ENCODE data around the gene RHOA.

RHOA gene

GRCh38 chr3:49412632-49413337 is 1.0 kb upstream of the RHOA start:
- WGBS (ENCODE audit: insufficient coverage): 58% methylated on average over 10 of the region's 16 CpGs
- POLR2A ChIA-PET: interaction anchor here (0.7 to 2.1 kb wide), 4 partner anchors 16 to 73 kb away, joined by 5 to 17 read pairs (median 6); partner anchors contain the start of genes GPX1, NICN1 and USP4

GRCh38 chr3:49411535-49411967 is 225 bp downstream of the RHOA start:
- H3K36me3 ChIP-seq (ENCODE audit: control insufficient read depth in 4 of 4, insufficient read depth in 4 of 4, low read length in 3 of 4): peaks cover 0 to 9% (median 3%) of the 10 kb centered on the region in 4 experiments
- H3K9me3 ChIP-seq (ENCODE audit: control extremely low read depth in 1 of 5, control insufficient read depth in 4 of 5, insufficient read depth in 2 of 5, low read depth in 1 of 5, low read length in 4 of 5): no peaks in the 10 kb centered on the region
- peak overlapping the region; percentile 91 to 96 for H3K27ac ChIP-seq (ENCODE audit: insufficient read depth in 1 of 2, low read depth in 1 of 2, low read length in 2 of 2, poor library complexity in 1 of 2, severe bottlenecking in 2 of 2)
- H3K4me1 ChIP-seq (ENCODE audit: control extremely low read depth in 1 of 4, control insufficient read depth in 4 of 4, insufficient read depth in 4 of 4, low read length in 3 of 4): peaks cover 36 to 71% (median 58%) of the 10 kb centered on the region in 4 experiments
- peak overlapping the region; percentile 72 to 97 (median 92) for H3K4me3 ChIP-seq (ENCODE audit: control insufficient read depth in 1 of 7, extremely low read depth in 1 of 7, insufficient read depth in 4 of 7, low read depth in 2 of 7, low read length in 6 of 7)
- POLR2A ChIA-PET: interaction anchor here (0.7 to 2.1 kb wide), 4 partner anchors 18 to 86 kb away, joined by 3 to 17 read pairs (median 6); partner anchors contain the start of genes GPX1, NICN1 and USP4
- WGBS (ENCODE audit: insufficient coverage): under 1% methylated on average over 55 of the region's 59 CpGs
- no peak for DNase-seq
- H3K27me3 ChIP-seq (replicated peaks in 2 of 5; ENCODE audit: control insufficient read depth in 4 of 5, insufficient read depth in 5 of 5, low read length in 4 of 5): no peaks in the 10 kb centered on the region
- CTCF ChIA-PET: interaction anchor here (1.4 kb wide), 1 partner anchor 11 kb away, joined by 3 read pairs; no protein-coding TSS in a partner anchor

More at GRCh38 chr3:49412632-49413337, 1.0 kb upstream of the RHOA start:
- peak overlapping the region; percentile 72 to 93 (median 89) for H3K4me3 ChIP-seq (ENCODE audit: control insufficient read depth in 1 of 7, extremely low read depth in 1 of 7, insufficient read depth in 4 of 7, low read depth in 2 of 7, low read length in 6 of 7)
- peak overlapping the region; percentile 86 to 94 for H3K27ac ChIP-seq (ENCODE audit: insufficient read depth in 1 of 2, low read depth in 1 of 2, low read length in 2 of 2, poor library complexity in 1 of 2, severe bottlenecking in 2 of 2)
- CTCF ChIA-PET: interaction anchor here (1.4 to 1.8 kb wide), 2 partner anchors 12 to 73 kb away, joined by 3 to 7 read pairs; partner anchors contain the start of gene USP4
- H3K9me3 ChIP-seq (ENCODE audit: control extremely low read depth in 1 of 5, control insufficient read depth in 4 of 5, insufficient read depth in 2 of 5, low read depth in 1 of 5, low read length in 4 of 5): no peaks in the 10 kb centered on the region
- DNase-seq: no peak
- H3K27me3 ChIP-seq (replicated peaks in 2 of 5; ENCODE audit: control insufficient read depth in 4 of 5, insufficient read depth in 5 of 5, low read length in 4 of 5): no peaks in the 10 kb centered on the region
- H3K4me1 ChIP-seq (ENCODE audit: control extremely low read depth in 1 of 4, control insufficient read depth in 4 of 4, insufficient read depth in 4 of 4, low read length in 3 of 4): peaks cover 44 to 71% (median 58%) of the 10 kb centered on the region in 4 experiments
- peaks cover 0 to 14% (median 3%) of the 10 kb centered on the region in 4 experiments for H3K36me3 ChIP-seq (ENCODE audit: control insufficient read depth in 4 of 4, insufficient read depth in 4 of 4, low read length in 3 of 4)

DNA sequence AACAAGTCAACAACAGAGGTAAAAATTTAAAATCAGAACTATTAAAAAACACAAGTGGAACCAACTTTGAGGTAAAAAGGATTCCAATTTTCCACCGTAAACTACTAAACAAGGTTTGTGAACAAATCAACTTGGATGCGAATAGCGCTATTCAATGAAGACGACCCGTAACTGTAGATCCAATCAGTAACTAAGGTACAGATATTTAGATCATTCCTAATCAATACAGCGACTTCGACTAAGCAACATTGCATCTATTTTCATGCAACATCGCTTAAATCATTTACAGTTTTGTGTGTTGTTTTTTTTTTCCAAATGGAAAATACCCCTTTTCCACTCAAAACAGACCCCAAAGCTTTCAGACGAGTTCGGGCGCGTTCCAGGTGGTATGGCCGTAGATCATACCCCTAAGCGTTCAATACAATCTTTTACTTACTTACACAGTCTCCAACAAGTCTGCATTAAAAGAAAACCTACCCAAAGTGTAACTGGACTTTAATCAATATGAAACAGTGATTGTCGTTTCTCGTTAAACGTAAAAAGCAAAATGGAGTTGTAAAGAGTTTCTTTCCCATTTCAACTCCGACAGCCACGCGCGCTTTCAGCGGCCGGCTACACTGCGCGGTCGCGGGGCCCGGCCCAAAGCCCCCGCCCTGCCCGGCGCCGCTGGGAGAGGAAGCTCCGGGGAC is 786 bp downstream of the RHOA start:
- POLR2A ChIA-PET: interaction anchor here (1.3 to 2.1 kb wide), 3 partner anchors 18 to 71 kb away, joined by 5 to 17 read pairs (median 6); partner anchors contain the start of genes GPX1, NICN1 and USP4
- H3K27ac ChIP-seq (ENCODE audit: insufficient read depth in 1 of 2, low read depth in 1 of 2, low read length in 2 of 2, poor library complexity in 1 of 2, severe bottlenecking in 2 of 2): peak overlapping the region; percentile 91 to 96
- under 1% methylated on average over 30 of the region's 33 CpGs for WGBS (ENCODE audit: insufficient coverage)
- no peaks in the 10 kb centered on the region for H3K27me3 ChIP-seq (replicated peaks in 2 of 5; ENCODE audit: control insufficient read depth in 4 of 5, insufficient read depth in 5 of 5, low read length in 4 of 5)
- CTCF ChIA-PET: no interaction called here
- H3K4me1 ChIP-seq (ENCODE audit: control extremely low read depth in 1 of 4, control insufficient read depth in 4 of 4, insufficient read depth in 4 of 4, low read length in 3 of 4): peaks cover 33 to 69% (median 56%) of the 10 kb centered on the region in 4 experiments
- H3K4me3 ChIP-seq (ENCODE audit: control insufficient read depth in 1 of 7, extremely low read depth in 1 of 7, insufficient read depth in 4 of 7, low read depth in 2 of 7, low read length in 6 of 7): peak overlapping the region; percentile 72 to 97 (median 92)
- DNase-seq: peak in 2 of 3 donors; percentile 62 to 71
- H3K9me3 ChIP-seq (ENCODE audit: control extremely low read depth in 1 of 5, control insufficient read depth in 4 of 5, insufficient read depth in 2 of 5, low read depth in 1 of 5, low read length in 4 of 5): no peaks in the 10 kb centered on the region
- H3K36me3 ChIP-seq (ENCODE audit: control insufficient read depth in 4 of 4, insufficient read depth in 4 of 4, low read length in 3 of 4): peaks cover 0 to 9% (median 4%) of the 10 kb centered on the region in 4 experiments

DNA sequence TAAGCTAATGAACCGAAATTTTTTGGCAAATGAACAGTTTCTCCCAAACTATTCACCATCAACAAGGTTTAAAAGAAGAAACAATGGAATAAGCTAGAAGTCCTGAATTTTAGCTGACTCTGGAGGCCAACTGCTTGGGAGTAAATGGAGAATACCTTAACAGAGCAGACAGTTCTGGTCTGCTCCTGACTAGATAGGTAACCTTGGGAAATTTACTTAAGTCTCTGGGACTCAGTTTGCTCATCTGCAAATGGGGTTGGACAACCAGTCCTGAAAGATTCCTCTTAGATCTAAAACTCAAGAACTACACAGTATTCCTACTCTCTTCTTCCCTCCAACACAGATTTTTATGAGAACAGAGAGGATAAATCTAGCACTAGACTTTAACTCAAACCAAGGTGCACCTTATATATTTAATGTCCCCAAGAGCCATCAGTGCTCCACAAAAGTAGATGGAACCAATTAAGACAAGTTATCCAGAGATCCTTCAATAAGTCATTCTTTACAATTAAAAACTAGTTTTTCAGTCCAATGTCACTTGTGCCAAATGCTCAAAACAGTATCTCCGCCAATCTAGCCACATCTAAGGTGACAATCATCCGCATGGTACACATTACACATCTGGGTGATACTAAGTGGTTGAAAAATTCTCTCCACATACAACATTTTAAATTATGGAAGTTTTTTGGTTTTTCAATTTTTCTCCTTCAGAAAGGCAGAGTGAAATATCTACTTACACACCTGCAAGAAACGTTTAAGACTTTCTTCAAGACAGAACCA is 1.5 kb downstream of the RHOA start:
- H3K4me3 ChIP-seq (ENCODE audit: control insufficient read depth in 1 of 7, extremely low read depth in 1 of 7, insufficient read depth in 4 of 7, low read depth in 2 of 7, low read length in 6 of 7): peak overlapping the region in 6 of 7 experiments; percentile 72 to 97 (median 92)

DNA sequence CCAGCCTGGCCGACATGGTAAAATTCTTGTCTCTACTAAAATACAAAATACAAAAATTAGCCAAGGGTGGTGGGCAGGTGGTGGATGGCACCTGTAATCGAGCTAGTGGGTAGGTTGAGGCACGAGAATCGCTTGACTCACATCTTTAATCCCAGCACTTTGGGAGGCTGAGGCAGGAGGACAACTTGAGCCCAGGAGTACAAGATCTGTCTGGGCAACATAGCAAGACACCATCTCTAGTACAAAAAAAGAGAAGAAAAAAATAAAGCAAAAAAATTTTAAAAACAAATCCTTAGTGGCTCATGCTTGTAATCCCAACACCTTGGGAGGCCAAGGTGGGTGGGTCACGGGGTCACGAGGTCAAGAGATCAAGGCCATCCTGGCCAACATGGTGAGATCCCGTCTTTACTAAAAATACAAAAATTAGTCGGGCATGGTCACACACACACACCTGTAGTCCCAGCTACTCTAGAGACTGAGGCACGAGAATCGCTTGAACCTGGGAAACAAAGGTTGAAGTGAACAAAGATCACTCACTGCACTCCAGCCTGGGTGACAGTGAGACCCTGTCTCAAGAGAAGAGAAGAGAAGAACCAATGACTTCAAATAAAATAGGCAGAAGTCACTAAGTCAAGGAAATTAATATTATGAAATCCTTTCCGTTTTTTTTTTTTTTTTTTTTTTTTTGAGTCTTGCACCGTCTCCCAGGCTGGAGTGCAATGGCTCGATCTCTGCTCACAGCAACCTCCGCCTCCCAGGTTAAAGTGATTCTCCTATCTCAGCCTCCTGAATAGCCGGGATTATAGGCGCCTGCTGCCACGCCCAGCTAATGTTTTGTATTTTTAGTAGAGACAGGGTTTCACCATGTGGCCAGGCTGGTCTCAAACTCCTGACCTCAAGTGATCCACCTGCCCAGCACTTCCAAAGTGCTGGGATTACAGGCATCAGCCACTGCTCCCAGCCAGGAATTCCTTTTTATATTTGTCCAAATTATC is 4.9 kb downstream of the RHOA start:
- Histone ChIP-seq H3K36me3 (ENCODE audit: control insufficient read depth in 4 of 4, insufficient read depth in 4 of 4, low read length in 3 of 4) (peaks cover 2 to 12% (median 9%) of the 10 kb centered on the region in 4 experiments), H3K9me3 (ENCODE audit: control extremely low read depth in 1 of 5, control insufficient read depth in 4 of 5, insufficient read depth in 2 of 5, low read depth in 1 of 5, low read length in 4 of 5) (no peaks in the 10 kb centered on the region), H3K27me3 (replicated peaks in 2 of 5; ENCODE audit: control insufficient read depth in 4 of 5, insufficient read depth in 5 of 5, low read length in 4 of 5) (no peaks in the 10 kb centered on the region), H3K4me1 (ENCODE audit: control extremely low read depth in 1 of 4, control insufficient read depth in 4 of 4, insufficient read depth in 4 of 4, low read length in 3 of 4) (peaks cover 15 to 40% (median 35%) of the 10 kb centered on the region in 4 experiments), H3K27ac (ENCODE audit: insufficient read depth in 1 of 2, low read depth in 1 of 2, low read length in 2 of 2, poor library complexity in 1 of 2, severe bottlenecking in 2 of 2) (peak overlapping the region in 1 of 2 experiments; percentile 43), H3K4me3 (ENCODE audit: control insufficient read depth in 1 of 7, extremely low read depth in 1 of 7, insufficient read depth in 4 of 7, low read depth in 2 of 7, low read length in 6 of 7) (peak overlapping the region in 2 of 7 experiments; percentile 33 to 39)
- ChIA-PET POLR2A (no interaction called here), CTCF (interaction anchor here (1.0 kb wide), 1 partner anchor 18 kb away, joined by 3 read pairs; no protein-coding TSS in a partner anchor)
- DNase-seq: no peak
- WGBS (ENCODE audit: insufficient coverage): 92% methylated on average over 6 of the region's 17 CpGs

More for the DNA sequence above, 1.5 kb downstream of the RHOA start:
- H3K27ac ChIP-seq (ENCODE audit: insufficient read depth in 1 of 2, low read depth in 1 of 2, low read length in 2 of 2, poor library complexity in 1 of 2, severe bottlenecking in 2 of 2): peak overlapping the region; percentile 91 to 96
- H3K36me3 ChIP-seq (ENCODE audit: control insufficient read depth in 4 of 4, insufficient read depth in 4 of 4, low read length in 3 of 4): peaks cover 0 to 12% (median 6%) of the 10 kb centered on the region in 4 experiments
- DNase-seq: no peak
- CTCF ChIA-PET: interaction anchor here (1.1 to 2.5 kb wide), 3 partner anchors 11 to 71 kb away, joined by 3 to 9 read pairs (median 5); partner anchors contain the start of gene USP4
- H3K27me3 ChIP-seq (replicated peaks in 2 of 5; ENCODE audit: control insufficient read depth in 4 of 5, insufficient read depth in 5 of 5, low read length in 4 of 5): no peaks in the 10 kb centered on the region
- no peaks in the 10 kb centered on the region for H3K9me3 ChIP-seq (ENCODE audit: control extremely low read depth in 1 of 5, control insufficient read depth in 4 of 5, insufficient read depth in 2 of 5, low read depth in 1 of 5, low read length in 4 of 5)
- H3K4me1 ChIP-seq (ENCODE audit: control extremely low read depth in 1 of 4, control insufficient read depth in 4 of 4, insufficient read depth in 4 of 4, low read length in 3 of 4): peaks cover 27 to 62% (median 51%) of the 10 kb centered on the region in 4 experiments
- POLR2A ChIA-PET: interaction anchor here (0.7 to 2.1 kb wide), 3 partner anchors 16 to 70 kb away, joined by 4 to 17 read pairs (median 6); partner anchors contain the start of genes GPX1 and USP4
- no CpG with 5 or more reads among the region's 4 CpGs for WGBS (ENCODE audit: insufficient coverage)

All from common myeloid progenitor, CD34-positive (primary cell).